Heart right ventricle (tissue), 16 donors: ENCODE results near the gene REG1B. TPM values are rescaled to one million over a fixed set of nuclear protein-coding genes. Genes with fewer than 3 reads are reported as not detected.

Source experiments
- ATAC-seq, 8 donors: fragments of 200-7000 bp; cut with Tn5 transposase; one replicate each; pipeline ENCODE4 v1.9.1; 2020; ENCODE audit warnings: mild to moderate bottlenecking in 8 of 8, moderate library complexity in 8 of 8, moderate number of reproducible peaks in 1 of 8
- DNase-seq, 2 donors: peaks; one replicate each; pipeline ENCODE4 v3.0.0-alpha.2; 2020
- H3K27ac ChIP-seq, 10 donors: fragments of 200-600 bp; sonication (generic) in 2 of 10; one replicate each; pipeline versions ENCODE4 v1.5.0 to v1.8.0; 2020 to 2022; ENCODE audit warnings: mild to moderate bottlenecking in 3 of 10
- H3K27me3 ChIP-seq, 7 donors: fragments of 200-600 bp; one replicate each; pipeline ENCODE4 v1.8.0; 2021 to 2022; ENCODE audit warnings: mild to moderate bottlenecking in 2 of 7
- H3K36me3 ChIP-seq, 9 donors: fragments of 200-600 bp; sonication (generic) in 1 of 9; one replicate each; pipeline versions ENCODE4 v1.5.0 to v1.8.0; 2020 to 2022; ENCODE audit warnings: mild to moderate bottlenecking in 2 of 9
- H3K4me1 ChIP-seq, 9 donors: fragments of 200-600 bp; sonication (generic) in 1 of 9; one replicate each; pipeline versions ENCODE4 v1.5.0 to v1.8.0; 2020 to 2022; ENCODE audit warnings: mild to moderate bottlenecking in 4 of 9
- H3K4me3 ChIP-seq, 10 donors: fragments of 200-600 bp; sonication (generic) in 2 of 10; one replicate each; pipeline versions ENCODE4 v1.5.0 to v1.8.0; 2020 to 2022; ENCODE audit warnings: mild to moderate bottlenecking in 7 of 10, moderate library complexity in 2 of 10
- H3K9me3 ChIP-seq, 11 donors: fragments of 200-600 bp in 10 of 11; sonication (generic) in 2 of 11; one replicate each; pipeline versions ENCODE4 v1.5.0 to v1.8.0; 2013 to 2022; ENCODE audit warnings: mild to moderate bottlenecking in 2 of 11, control low read depth in 1 of 11, moderate library complexity in 1 of 11
- WGBS, 2 donors: extraction: QIAGEN DNeasy Blood & Tissue Kit; methylation state at CpG; one replicate each; pipeline ENCODE4 v1.1.7; 2013; ENCODE audit warnings: inconsistent platforms in 1 of 2; 5-methylcytosine and 5-hydroxymethylcytosine counted together
- intact Hi-C, 10 donors: fragments of 100-400 bp; cut with DNase I; formaldehyde crosslinking; loops; one replicate each; pipeline versions ENCODE4 v1.11.1 to v1.14.2; 2022
- polyA plus RNA-seq, 2 donors: library from polyadenylated mRNA; stranded (reverse); fragments of 200-250 nt; gene quantifications; one replicate each; pipeline ENCODE4 v1.2.3, GENCODE V29; 2013
- total RNA-seq, 10 donors: library from RNA; stranded (reverse); fragmentation: NEBNext Ultra II Directional in 3 of 10; extraction: Animal tissue kit (Norgen Biotek cat#: 25700) in 3 of 10; gene quantifications; one replicate each; pipeline versions ENCODE4 v1.2.1 to v1.2.4, GENCODE V29; 2021 to 2023
- TF ChIP-seq, protein P1 (sequence below), 9 donors: fragments of 200-600 bp; sonication (generic) in 2 of 9; IDR thresholded peaks; one replicate each; pipeline versions ENCODE4 v1.5.0 to v1.8.0; 2021 to 2022; ENCODE audit warnings: antibody characterized with exemption in 9 of 9, mild to moderate bottlenecking in 5 of 9, moderate library complexity in 1 of 9
- donor health status: Arrhythmogenic right ventricular cardiomyopathy.
- donor health status: ischemic (EF 13 %, LVEDD 7.1; RV severe dilation, severe dysfunction).
- donor health status: healthy with polysubstance abuse.
- donor health status: DM: no; HTN: yes; CAD: no.
- donor health status: DM: no; HTN: no; CAD: no.
- donor health status: ischemic (EF 25% LVEDD 6.9; RV normal size, moderate dysfunction).
- donor health status: ischemic (EF 25% LVEDD 5.7; RV mildly dilated, moderate dysfunction).
- donor health status: healthy.
- donor health status: DM: yes; HTN: yes; CAD: no.
- donor health status: Ischemic cardiomyopathy.
- donor health status: ischemic (EF 35%, LVEDD 5.7; RV mildly dilated, moderate dysfunction).
- donor health status: nonischemic (EF 11% LVEDD 7.7; RV severe dilation, severe dysfunction).
- donor health status: DM: yes; HTN: yes; CAD: no.
- donor health status: PGD.
- donor health status: ischemic (EF 29% LVEDD 5.4; RV normal size, mild dysfunction).
- donor health status: nonischemic (EF 23%, LVEDD 6.1; RV moderate dilation, normal function).

Gene REG1B
- total and polyA plus RNA-seq, 12 donors, result 0.23 to 0.49 (median 0.44) TPM; not detected in 8

GRCh38 chr2:79105259-79105658 lies 17.5 kb upstream of the REG1B start:
- intact Hi-C loops, result no loop called here
- 77 to 79% methylated on average over 2 of the region's 2 CpGs for WGBS, 2 donors
- DNase-seq, result no peak
- TF ChIP-seq, protein P1, sequence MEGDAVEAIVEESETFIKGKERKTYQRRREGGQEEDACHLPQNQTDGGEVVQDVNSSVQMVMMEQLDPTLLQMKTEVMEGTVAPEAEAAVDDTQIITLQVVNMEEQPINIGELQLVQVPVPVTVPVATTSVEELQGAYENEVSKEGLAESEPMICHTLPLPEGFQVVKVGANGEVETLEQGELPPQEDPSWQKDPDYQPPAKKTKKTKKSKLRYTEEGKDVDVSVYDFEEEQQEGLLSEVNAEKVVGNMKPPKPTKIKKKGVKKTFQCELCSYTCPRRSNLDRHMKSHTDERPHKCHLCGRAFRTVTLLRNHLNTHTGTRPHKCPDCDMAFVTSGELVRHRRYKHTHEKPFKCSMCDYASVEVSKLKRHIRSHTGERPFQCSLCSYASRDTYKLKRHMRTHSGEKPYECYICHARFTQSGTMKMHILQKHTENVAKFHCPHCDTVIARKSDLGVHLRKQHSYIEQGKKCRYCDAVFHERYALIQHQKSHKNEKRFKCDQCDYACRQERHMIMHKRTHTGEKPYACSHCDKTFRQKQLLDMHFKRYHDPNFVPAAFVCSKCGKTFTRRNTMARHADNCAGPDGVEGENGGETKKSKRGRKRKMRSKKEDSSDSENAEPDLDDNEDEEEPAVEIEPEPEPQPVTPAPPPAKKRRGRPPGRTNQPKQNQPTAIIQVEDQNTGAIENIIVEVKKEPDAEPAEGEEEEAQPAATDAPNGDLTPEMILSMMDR (IDR thresholded peaks at IDR 0.05), result no peak
- ATAC-seq, result peak in 2 of 8 donors; percentile 13 to 24
- Histone ChIP-seq H3K36me3 (no peaks in the 10 kb centered on the region), H3K4me3 (no peak overlapping the region), H3K9me3 (peaks cover 0 to 19% (median 9%) of the 10 kb centered on the region in 11 donors), H3K4me1 (no peaks in the 10 kb centered on the region), H3K27ac (no peak overlapping the region), H3K27me3 (no peaks in the 10 kb centered on the region)

DNA sequence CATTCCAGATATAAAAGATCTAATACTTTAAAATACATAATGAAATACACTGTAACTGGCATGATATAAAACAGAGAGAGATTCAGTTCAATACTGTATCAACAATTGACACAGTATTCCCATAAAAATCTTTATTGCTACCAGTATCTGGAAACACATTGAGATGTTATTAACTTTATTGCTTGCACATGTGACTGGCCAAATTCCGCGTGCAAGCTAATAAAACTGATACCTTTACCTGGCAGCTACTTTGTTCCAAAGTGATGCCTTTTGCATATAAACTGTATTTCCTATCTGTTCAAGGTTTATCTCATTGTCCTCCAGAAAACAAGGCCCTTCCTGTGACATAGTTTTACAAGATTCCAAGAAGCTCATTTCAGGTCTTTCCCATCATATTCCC lies 15.4 kb upstream of the REG1B start:
- H3K4me1 ChIP-seq, result no peaks in the 10 kb centered on the region
- no peak overlapping the region for H3K27ac ChIP-seq
- H3K36me3 ChIP-seq, result no peaks in the 10 kb centered on the region
- no peak overlapping the region for H3K4me3 ChIP-seq
- TF ChIP-seq, protein P1 (IDR thresholded peaks at IDR 0.05), result no peak
- 80 to 95% methylated on average over 2 of the region's 2 CpGs for WGBS, 2 donors
- H3K27me3 ChIP-seq, result no peaks in the 10 kb centered on the region
- peaks cover 0 to 17% (median 9%) of the 10 kb centered on the region in 11 donors for H3K9me3 ChIP-seq
- ATAC-seq, result no peak
- intact Hi-C loops, result loop anchor here in 1 of 10 donors (1.0 kb wide), 1 partner anchor 13 kb away; no protein-coding TSS in a partner anchor
- no peak for DNase-seq

DNA sequence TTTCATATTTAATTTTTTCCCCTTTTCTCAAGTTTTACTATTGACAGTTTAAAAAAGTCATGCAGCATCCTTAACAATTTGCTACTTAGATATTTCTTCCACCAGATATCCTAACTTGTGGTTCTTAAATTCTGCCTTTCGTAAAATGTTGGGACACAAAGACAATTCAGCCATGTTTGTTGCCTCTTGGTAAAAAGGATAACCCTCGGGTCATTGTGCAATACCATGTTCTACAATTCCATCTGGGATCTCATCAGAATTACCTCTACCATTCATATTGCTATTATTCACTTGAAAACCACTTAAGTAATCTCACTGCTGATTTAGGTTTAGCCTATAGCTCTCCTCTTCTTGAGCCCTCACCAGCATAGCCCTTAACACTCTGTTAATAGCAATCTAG lies 13.2 kb upstream of the REG1B start:
- DNase-seq (no peak), ATAC-seq (no peak)
- 64 to 72% methylated on average over 2 of the region's 2 CpGs for WGBS, 2 donors

DNA sequence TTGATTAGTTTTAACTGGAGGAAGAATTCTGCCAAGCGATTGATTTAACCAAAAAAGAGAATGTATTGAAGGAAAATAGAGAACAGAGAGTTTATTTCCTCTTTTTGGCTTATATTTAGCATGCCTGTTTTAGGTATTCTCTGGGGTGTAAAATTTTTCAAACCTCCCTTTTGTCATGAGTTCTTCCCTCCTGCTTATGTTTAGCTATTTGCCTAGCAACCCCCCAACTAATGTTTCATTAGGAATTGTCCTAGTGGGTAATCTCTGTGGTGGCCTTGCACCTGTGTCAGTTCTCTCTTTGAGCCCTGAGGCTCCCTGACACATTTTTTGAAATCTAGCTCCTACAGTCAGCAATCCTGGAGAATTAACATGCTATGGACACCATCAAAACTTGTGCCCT lies 12.5 kb upstream of the REG1B start:
- Histone ChIP-seq H3K4me3 (no peak overlapping the region), H3K27me3 (no peaks in the 10 kb centered on the region), H3K4me1 (no peaks in the 10 kb centered on the region), H3K9me3 (peaks cover 0 to 22% (median 9%) of the 10 kb centered on the region in 11 donors), H3K36me3 (no peaks in the 10 kb centered on the region), H3K27ac (no peak overlapping the region)
- TF ChIP-seq, protein P1 (IDR thresholded peaks at IDR 0.05), result no peak
- DNase-seq, result no peak
- intact Hi-C loops, result no loop called here
- no peak for ATAC-seq
- 87 to 95% methylated on average over 1 of the region's 1 CpG for WGBS, 2 donors

More for the DNA sequence above, 13.2 kb upstream of the REG1B start:
- Histone ChIP-seq H3K27me3 (no peaks in the 10 kb centered on the region), H3K4me3 (no peak overlapping the region), H3K36me3 (no peaks in the 10 kb centered on the region), H3K9me3 (peaks cover 0 to 22% (median 9%) of the 10 kb centered on the region in 11 donors), H3K4me1 (no peaks in the 10 kb centered on the region), H3K27ac (no peak overlapping the region)
- intact Hi-C loops, result no loop called here
- TF ChIP-seq, protein P1 (IDR thresholded peaks at IDR 0.05), result no peak
